Skin epidermis (tissue), 12 donors: ENCODE data around the gene TMEM106C.

Source experiments
- H3K27ac ChIP-seq, 21 experiments: fragments of 200-600 bp; sonication (generic) in 11 of 21; one replicate each; pipeline ENCODE4 v1.5.0; 2020; ENCODE audit warnings: mild to moderate bottlenecking in 3 of 21, inconsistent platforms in 2 of 21, moderate library complexity in 2 of 21
- H3K4me3 ChIP-seq, 7 experiments: fragments of 200-600 bp; sonication (generic) in 2 of 7; one replicate each; pipeline ENCODE4 v1.5.0; 2020; ENCODE audit warnings: inconsistent platforms in 2 of 7, mild to moderate bottlenecking in 2 of 7, moderate library complexity in 1 of 7

TMEM106C gene

DNA sequence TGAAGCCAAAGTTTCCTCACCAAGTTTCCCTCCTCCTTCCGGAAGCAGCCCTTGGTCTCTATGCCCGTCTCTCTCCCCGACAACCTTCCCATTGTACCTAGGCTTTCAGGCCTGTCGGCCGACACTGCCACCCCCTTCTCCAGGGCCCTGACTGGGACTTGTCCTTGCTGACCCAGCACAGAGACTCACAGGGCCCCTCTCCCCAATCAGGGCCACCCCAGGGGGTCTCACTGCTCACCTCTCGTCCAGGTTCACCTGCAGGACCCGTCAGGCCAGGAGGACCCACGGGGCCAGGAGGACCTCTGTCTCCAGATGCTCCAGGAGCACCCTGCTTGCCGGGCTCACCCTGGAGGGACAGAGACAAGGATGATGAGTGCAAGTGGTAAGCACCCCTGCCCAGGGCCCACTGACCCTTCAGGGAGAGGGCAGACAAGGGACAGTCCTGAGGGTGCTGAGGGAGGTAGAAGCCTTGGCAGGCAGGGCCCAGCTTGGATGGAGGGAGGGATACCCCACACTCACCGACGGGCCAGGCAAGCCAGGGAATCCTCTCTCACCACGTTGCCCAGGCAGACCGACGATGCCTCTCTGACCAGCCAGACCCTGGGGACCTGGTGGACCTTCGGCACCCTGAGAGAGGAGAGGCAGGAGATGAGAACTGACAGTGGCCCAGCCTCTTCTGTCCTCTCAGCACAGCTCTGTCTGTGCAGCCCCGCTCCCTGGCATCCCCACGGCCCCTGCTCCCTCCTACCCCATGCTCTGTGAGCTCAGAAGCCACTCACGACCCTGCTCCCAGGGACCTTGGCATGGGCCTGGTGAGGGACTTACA lies 14.6 kb downstream of the TMEM106C start:
- no peak overlapping the region for H3K27ac ChIP-seq
- no peak overlapping the region for H3K4me3 ChIP-seq

DNA sequence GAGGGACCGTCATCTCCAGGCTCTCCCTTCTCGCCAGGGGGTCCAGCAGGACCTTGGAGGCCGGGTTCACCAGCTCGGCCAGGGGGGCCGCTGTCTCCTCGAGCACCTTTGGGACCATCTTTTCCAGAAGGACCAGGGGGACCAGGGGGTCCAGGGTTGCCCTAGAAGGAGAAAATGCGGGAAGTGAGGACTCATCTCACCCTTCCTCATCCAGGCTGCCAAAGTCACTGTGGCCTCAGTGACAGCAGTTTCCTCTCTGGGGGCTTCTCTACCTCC lies 15.1 kb downstream of the TMEM106C start:
- H3K27ac ChIP-seq: no peak overlapping the region
- no peak overlapping the region for H3K4me3 ChIP-seq

DNA sequence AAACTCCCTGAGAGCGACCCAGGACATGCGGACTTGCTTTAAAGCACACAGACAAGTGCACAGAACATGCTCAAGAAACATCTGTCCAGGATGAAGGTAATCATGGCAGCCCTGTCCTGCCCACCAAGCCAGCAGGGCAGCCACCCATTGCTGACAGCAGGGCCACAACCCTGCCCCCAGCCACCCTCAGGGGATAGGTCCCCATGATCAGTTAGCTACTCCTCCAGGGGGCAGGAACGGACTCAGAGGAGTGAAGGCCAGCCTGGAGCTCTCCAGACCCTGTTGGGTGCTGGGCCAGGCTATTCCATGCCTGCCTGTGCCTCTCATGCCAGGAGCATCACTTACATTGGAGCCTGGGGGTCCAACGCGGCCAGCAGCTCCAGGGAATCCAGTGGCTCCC lies 15.8 kb downstream of the TMEM106C start:
- no peak overlapping the region for H3K27ac ChIP-seq
- H3K4me3 ChIP-seq: no peak overlapping the region

DNA sequence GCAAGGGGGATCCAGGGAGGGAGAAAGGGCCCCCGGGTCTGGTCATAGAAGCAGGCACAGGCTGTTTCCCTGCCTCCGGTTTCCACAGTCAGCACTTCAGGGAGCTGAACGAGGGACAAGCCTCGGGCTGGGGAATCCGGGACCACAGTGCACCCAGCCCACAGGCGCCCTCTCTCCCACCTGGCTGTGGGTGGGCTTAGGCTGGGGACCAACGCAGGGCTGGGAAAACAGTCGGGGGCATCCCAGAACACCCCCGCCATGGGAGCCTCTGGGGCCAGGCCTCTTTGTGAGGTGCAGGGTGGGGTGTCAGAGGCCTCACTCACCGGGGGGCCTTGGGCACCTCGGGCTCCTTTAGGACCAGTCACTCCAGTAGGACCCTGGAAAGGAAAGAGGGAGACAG lies 16.3 kb downstream of the TMEM106C start:
- no peak overlapping the region for H3K4me3 ChIP-seq
- no peak overlapping the region for H3K27ac ChIP-seq

DNA sequence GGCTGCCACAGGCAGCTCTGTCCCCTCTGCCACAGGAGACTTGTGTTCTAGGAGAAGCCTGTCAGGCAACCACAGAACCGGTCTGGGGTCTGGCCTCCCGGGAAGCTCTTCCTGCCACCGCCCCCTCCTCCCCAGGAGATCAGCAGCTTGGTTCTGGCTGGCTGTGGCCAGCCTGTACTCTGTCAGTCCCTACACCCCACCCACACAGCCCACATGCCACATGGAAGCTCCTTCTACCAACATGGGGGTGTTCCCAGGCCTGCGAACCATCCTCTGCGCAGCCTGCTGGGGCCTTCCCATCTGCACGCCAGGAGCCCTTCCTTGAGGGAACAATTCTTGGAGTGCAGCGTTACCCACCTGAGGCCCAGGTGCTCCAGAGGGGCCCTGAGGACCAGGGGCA lies 16.8 kb downstream of the TMEM106C start:
- Histone ChIP-seq H3K27ac (no peak overlapping the region), H3K4me3 (no peak overlapping the region)

DNA sequence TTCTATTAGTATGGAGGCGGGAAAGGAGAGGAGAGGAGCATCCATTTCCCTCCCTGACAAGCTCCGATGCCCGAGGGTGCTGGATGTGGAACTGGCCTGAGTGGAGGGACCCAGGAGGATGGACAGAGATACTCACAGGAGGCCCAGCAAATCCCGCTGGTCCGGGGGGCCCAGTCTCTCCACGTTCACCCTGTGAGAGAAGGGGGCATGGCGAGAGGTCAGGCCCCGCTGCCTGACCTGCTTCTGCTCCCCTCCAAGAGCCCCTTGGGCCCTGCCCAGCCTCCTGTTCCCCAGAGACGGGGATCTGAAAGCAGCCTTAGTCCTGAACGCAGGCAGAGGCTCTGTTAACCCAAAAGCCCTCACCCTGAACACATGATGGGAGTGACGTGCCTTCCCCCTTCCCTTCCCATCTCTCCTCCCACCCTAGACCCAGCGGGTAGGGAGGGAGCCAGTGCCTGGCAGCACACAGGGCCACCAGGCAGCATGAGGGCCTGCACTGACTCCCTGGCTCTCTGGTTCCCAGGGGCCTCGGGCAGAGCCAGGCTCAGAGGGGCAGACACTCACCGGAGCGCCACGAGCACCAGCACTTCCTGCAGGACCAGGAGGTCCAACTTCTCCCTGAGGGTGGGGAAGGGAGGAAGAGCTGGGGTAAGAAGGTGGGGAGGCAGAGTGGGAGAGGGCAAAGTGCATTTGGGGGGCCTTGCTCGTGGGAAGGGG lies 17.5 kb downstream of the TMEM106C start:
- no peak overlapping the region for H3K4me3 ChIP-seq
- no peak overlapping the region for H3K27ac ChIP-seq

DNA sequence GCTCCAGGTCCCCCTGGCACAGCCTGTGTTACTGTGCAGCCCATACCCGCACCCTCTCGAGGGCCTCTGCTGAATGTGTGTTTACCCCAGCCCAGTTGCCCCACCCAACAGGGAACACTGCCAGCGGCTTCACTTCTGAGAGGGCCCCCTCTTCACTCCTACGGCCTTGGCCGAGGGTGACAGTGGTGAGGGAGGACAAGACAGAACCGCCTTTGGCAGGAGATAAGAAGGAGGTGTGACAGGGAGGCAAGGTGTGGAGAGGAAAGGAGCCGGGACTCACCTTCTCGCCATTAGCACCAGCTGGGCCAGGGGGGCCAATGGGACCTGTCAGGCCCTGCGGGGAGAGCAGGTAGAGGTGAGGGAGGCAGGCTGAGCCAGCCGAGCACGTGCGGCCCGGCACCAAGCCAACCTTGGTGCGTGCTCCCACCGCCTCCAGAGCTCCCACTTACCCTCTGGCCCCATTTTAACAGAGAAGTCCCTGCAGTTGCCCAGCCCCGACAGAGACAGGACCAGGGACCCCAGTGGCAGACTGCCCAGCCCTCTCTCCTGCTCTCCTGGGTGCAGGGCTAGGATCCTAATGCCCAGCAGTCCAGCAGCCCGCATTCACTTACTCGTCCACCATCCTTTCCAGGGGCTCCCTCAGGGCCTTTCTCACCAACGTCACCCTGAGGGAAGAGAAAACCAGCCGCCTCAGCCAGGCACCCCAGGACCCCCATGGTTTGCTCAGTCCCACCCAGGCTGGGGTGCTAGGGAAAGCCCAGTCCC lies 18.3 kb downstream of the TMEM106C start:
- Histone ChIP-seq H3K27ac (no peak overlapping the region), H3K4me3 (no peak overlapping the region)

DNA sequence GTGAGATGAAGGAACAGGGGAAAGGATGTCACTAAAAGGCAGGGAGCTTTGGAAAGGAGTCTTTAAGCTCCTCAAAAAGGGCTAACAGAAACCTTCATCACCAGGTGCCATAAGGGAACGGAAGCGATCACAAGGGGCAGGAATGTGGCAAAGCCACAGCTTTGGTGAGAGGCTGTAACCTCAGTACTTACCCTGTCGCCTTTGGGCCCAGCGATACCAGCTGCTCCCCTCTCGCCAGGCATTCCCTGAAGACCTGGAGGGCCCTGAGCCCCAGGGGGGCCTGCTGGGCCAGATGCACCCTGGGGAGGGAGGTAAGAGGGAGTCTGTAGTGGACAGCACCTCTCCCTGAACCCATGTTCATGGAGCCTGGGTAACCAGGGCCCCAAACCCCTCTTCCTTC lies 18.9 kb downstream of the TMEM106C start:
- no peak overlapping the region for H3K4me3 ChIP-seq
- H3K27ac ChIP-seq: no peak overlapping the region

DNA sequence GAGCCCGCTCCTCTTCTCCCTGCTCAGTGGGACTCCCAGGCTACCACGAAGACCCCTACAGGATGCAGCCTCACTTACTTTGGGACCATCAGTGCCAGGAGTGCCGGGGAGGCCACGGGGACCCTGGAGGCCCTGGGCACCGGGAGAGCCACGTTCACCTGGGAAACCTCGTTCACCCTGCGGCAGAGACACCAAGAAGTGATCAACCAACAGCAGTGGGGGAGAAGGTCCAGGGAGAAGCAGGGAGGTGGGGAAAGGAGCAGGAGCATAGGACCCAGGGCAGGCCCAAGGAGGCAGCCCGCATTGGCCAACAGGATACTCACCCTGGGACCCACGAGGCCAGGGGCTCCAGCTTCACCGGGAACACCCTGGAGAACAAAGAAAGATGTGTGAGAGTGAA lies 19.4 kb downstream of the TMEM106C start:
- Histone ChIP-seq H3K27ac (no peak overlapping the region), H3K4me3 (no peak overlapping the region)

DNA sequence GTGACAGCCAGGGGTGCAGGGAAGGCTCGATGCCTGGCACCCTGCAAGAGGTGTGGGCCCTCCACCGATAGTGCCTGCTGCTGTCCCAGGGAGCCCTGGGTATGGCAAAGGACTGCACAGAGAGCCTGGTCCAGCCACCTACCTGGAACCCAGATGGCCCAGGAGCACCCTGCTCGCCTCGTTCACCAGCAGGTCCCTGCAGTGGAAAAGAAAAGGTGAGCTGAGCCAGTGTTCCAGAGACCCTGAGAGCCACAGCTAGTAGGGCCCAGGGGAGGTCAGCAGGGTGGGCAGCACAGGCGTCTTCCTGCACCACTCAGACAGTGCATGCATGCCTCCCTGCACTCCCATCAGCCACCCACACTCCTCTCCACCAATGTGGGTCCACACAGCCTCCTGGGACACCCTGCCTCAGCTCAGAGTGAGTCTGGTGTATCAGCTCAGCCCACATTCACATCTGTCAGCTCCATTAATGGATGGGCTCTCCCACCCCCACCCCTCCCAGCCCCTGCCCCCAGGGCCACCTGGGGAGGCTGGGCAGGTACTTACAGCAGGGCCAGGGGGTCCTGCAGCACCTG lies 20.2 kb downstream of the TMEM106C start:
- no peak overlapping the region for H3K27ac ChIP-seq
- H3K4me3 ChIP-seq: no peak overlapping the region

DNA sequence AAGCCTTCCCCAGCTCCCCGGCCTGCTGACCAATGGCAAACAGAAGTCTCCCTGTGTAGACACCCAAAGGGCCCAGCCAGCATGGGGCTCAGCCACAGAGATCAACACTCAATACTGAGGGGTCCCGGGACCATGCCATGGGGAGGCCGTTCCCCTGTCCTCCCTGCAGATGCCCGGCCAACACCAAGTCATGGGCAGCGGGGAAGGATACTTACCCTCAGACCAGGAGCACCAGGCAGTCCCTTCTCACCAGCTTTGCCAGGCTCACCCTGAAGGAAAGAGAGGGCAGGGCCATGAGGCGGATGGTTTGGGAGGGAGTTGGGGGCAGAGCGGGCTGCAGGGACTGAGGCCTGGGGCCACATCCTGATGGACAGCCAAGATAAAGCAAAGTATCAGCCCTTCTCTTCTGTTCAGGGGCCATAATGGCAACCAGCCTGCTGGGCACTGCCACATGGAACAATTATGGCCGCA lies 21.0 kb downstream of the TMEM106C start:
- Histone ChIP-seq H3K4me3 (no peak overlapping the region), H3K27ac (no peak overlapping the region)

DNA sequence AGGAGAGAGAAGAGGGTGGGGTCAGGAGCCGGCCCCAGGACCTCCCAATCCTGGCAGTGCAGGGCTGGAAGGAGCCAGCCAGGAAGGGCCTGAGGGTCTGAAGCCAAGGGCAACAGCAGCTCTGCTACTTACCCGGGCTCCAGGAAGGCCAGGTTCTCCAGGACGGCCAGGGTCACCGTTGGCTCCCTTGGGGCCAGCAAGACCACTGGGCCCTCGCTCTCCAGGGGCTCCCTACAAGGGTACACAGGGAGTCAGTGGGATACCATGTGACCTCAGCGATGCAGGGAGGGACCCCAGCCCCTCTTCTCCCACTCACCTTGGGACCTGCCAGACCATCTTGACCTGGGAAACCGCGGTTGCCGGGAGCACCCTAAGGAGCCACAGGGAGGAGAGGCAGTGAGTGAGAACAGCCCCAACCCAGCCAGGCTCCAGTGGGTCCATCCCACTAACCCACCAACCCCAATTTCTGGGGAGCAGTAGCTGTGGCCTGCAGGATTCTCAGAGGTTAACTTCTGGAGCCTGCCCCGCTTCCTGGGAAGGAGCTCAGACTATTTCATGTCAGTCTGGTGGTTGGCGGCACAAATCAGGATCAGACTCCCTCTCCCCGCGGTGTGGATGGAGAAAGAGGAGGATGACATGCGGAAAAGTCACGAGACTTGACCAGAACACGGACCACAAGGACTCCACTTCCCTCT lies 22.3 kb downstream of the TMEM106C start:
- H3K4me3 ChIP-seq: no peak overlapping the region
- no peak overlapping the region for H3K27ac ChIP-seq

DNA sequence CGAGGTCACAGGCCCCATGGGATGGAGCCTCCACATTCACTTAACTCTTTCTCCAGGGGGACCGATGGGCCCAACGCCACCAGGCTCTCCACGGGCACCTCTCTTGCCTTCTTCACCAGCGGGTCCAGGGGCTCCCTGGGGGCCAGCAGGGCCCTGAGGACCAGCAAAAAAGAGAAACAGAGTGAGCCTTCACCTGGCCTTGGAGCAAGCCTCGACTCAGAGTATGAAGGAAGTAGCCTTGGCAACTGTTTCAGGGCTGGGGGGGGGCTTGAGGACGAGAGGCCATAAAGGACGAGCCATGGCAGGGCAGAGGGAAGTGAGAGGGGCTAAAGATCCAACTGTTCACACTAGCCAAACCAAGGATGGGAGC lies 22.9 kb downstream of the TMEM106C start:
- H3K27ac ChIP-seq: no peak overlapping the region
- no peak overlapping the region for H3K4me3 ChIP-seq

DNA sequence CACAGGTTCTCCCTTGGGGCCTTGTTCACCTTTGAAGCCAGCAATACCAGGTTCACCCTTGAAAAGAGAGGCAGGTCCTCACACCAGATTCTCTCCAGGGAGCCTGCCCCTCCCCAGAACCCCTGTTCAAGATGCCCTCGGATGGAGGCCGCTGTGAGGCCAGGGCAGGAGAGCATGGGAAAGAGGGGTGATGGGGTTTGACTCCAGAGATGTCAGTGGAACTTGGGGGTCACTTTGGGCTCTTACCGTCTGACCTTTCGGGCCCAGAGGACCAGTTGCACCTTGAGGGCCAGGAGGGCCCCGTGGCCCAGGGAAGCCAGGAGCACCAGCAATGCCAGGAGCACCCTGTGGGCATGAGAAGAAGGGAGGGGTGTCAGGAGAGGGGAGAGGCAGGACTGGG lies 23.4 kb downstream of the TMEM106C start:
- Histone ChIP-seq H3K4me3 (no peak overlapping the region), H3K27ac (no peak overlapping the region)

DNA sequence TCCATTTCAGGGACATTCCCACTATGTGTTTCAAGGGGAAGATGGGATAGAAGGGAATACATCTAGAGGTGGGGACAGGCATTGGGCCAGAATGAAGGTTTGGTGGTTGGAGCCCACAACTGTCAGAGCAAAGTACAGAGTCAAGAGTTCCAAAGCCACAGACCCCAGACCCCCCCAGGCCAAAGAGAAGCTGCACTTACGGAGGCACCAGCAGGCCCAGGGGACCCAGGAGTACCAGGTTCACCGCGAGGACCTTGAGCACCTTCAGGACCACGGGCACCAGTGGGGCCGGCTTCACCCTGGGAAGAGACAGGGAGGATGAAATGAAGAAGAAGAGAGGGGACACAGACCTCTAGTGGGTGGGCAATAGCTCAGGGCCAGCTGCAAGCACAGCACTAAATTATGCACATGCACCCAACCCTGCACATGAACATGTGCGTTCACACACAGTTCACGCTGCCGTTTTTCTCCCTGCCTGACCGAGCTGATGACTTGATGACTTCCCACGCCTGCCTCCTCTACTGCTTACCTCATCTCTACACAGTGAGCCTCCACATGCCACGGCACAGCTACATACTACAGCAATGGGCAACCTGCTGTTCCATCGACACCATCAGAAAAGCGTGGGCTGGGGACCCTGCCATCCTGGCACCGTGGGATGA lies 24.1 kb downstream of the TMEM106C start:
- no peak overlapping the region for H3K4me3 ChIP-seq

DNA sequence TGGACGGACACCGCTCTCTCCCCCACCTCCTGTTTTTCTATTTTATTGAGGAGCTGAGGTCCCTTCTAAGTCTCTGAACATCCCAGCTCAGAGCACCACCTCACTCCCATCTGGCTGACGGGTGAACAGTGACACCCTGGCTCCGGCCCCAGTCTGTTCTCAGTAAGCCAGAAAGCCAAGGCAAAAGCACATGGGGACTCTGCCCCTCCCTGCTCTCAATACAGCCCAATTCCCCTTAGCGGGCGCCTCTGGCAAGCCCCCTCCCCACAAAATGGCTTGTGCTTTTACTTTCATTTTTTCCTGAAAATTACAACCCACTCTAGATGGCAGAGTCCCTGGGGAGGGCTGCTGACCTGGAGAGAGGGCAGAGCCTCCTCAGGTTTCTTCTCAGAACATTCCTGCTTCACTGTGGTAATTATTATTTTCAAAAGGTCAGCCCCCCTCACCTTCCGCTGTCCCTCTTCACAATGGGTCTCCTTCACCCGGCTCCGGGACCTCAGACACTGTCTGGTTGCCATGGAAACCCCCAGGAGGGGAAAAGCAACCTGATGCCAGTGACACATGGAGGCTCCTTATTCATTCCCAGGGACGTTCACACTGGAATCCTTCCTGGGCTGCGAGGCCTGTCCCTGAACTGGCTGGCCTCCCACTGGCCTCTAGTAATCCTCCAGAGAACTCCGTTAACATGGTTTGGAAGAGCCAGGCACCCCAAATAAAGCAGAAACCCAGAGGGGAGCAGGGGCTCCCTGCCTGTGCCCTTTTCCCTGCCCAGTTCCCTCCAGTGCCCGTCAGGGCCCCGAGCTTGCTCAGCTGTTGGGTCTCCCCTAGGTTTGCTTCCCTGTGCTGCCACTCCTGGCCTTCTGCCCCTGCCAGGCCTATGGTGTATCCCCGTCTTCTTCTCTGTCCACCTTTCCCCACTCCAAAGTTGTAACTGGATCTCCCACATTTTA lies 25.0 kb downstream of the TMEM106C start:
- Histone ChIP-seq H3K27ac (no peak overlapping the region), H3K4me3 (no peak overlapping the region)

More for the DNA sequence above, 24.1 kb downstream of the TMEM106C start:
- no peak overlapping the region for H3K27ac ChIP-seq

DNA sequence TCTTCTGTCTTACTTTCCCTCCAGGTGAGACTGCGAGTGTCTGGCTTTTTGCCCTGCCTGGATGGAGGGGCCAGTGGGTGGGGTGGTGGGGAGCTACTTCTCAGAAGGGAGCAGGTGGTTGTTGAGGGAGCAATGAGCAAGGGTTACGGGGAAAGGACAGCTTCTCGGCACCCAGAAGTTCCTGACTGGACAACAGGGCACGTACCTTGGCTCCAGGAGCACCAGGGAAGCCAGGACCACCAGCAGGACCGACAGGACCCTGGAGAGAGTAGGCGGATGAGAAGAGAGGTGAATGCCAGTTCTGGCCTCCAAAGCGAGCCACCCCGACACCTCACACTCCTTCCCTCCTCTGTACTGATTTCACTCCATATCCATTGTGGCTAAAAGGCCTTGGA lies 25.6 kb downstream of the TMEM106C start:
- no peak overlapping the region for H3K27ac ChIP-seq
- H3K4me3 ChIP-seq: no peak overlapping the region

DNA sequence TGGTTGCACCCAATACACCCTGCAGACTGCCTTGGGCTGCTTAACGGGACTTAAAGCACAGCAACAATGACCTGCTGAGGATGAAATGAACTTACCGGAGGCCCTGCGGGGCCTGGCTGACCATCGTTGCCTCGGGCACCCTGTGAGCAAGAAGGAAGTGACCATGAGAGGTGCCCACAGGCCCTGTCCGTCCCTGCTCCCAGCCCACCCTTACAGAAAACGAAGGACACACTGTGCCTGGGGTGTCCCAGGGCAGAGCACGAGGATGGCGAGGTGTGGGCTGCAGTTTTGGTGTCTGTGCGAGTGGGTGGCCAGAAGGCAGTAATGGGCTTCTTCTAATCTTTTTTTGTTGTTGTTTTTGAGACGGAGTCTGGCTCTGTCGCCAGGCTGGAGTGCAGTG lies 26.3 kb downstream of the TMEM106C start:
- Histone ChIP-seq H3K4me3 (no peak overlapping the region), H3K27ac (no peak overlapping the region)
